GM12875 (cell line): ENCODE results near the gene RIBC2.
A peak's percentile ranks its signal among the peaks of the same experiment; 100 is the strongest.
"Not testable (repeated sequence)": the region's sequence is repeated elsewhere in the genome, so short reads cannot be mapped to it uniquely, and the experiment has no call there.

ENCODE experiments used
- H3K4me3 ChIP-seq: one replicate; pipeline ENCODE4 v1.5.1; 2011; ENCODE audit warnings: low read depth, low read length, control low read depth
- TF ChIP-seq, protein P1 (sequence below): IDR thresholded peaks from 2 replicates; pipeline ENCODE4 v1.5.1; 2011; ENCODE audit warnings: low read depth, mild to moderate bottlenecking, control low read depth, inconsistent platforms, low read length, moderate library complexity, borderline replicate concordance; ENCODE audit not compliant: insufficient read depth

RIBC2 gene

DNA sequence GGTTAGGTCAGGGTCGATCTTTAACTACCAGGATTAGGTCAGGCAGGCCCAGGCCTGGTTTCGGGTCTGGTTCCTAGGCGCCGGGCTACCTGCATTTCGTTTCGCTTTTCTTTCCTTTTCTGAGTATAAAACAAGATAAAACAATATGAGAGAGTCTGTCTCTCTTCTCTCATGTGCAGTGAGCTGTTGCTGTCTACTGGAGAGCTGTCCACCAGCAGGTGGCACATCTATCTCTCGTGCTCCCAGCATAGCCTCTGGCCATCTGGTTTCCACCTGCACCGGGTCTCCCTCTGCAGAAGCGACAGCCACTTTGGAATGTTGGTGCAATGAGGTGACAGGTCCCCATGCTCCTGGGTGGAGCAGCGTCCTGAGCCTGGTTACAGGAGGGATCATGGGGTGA, 27.6 kb downstream of the RIBC2 start:
- H3K4me3 ChIP-seq: no peak overlapping the region
- TF ChIP-seq, protein P1, sequence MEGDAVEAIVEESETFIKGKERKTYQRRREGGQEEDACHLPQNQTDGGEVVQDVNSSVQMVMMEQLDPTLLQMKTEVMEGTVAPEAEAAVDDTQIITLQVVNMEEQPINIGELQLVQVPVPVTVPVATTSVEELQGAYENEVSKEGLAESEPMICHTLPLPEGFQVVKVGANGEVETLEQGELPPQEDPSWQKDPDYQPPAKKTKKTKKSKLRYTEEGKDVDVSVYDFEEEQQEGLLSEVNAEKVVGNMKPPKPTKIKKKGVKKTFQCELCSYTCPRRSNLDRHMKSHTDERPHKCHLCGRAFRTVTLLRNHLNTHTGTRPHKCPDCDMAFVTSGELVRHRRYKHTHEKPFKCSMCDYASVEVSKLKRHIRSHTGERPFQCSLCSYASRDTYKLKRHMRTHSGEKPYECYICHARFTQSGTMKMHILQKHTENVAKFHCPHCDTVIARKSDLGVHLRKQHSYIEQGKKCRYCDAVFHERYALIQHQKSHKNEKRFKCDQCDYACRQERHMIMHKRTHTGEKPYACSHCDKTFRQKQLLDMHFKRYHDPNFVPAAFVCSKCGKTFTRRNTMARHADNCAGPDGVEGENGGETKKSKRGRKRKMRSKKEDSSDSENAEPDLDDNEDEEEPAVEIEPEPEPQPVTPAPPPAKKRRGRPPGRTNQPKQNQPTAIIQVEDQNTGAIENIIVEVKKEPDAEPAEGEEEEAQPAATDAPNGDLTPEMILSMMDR: peak; percentile 46; the same call in 1 of the 2 replicates

DNA sequence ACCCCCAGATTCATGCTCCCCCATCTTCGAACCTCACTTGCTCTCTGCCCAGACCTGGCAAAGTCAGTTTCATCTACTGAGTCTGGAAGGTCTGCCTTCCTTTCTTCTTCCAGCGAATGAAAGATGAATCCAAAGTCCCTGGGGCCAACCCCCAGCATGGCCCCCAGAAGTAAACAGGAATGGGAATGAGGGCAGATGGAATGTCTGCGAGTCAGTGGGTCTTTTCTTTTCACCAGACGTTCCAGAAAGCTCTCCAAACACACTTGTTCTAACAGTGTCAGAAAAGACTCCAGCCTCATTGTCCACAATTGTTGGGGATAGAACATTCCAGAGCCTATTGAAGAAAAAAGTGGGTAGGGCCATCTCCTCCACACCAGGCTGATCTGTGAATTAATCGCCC, 28.6 kb downstream of the RIBC2 start:
- TF ChIP-seq, protein P1: no peak
- no peak overlapping the region for H3K4me3 ChIP-seq

DNA sequence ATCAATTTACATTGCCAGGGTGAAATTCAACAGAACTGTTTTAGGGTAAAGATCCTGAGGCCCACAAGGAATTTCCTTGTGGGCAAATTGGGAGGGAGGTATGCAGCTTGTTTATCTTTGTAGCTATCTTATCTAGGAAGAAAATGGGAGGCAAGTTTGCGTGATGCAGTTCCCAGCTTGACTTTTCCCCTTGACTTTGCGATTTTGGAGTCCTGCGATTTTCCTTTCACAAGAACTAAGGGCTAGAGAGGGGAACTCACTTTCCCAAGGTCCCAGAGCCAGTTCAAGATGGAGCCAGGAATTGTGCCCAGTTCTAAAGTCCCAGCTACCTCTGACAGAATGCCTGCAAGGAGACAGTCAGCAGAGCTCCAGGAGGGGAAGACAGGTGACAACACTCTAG, 30.7 kb downstream of the RIBC2 start:
- TF ChIP-seq, protein P1: no peak

DNA sequence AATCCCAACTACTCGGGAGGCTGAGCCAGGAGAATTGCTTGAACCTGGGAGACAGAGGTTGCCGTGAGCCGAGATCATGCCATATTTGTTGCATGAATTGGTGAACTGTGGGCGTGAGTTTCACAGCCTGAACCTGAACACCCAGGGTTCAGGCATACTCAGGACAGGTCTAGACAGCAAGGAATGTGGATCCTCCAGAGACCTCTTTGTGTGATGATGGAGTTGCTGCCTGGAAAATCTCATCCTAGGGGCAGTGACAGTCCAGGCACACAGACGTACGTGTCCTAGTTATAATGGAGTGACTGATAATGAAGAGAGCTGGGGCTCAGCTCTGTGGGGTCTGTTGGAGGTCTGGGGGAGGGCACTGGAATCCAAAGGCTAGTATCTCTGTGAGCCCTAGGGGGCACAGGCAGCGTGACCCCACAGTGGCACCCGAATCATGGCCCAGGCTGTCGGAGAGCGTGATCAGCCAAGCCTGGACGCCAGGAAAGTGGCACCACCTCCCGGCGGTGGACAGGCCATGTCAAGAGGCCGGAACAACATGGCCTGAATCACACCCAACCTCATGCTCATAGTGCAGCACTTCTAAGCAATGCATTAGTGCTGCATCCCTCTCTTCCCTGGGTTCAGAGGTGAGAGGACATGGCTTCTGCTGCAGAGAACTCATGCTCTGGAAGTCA, 31.7 kb downstream of the RIBC2 start:
- no peak overlapping the region for H3K4me3 ChIP-seq
- TF ChIP-seq, protein P1: no peak

More for the DNA sequence above, 30.7 kb downstream of the RIBC2 start:
- no peak overlapping the region for H3K4me3 ChIP-seq

DNA sequence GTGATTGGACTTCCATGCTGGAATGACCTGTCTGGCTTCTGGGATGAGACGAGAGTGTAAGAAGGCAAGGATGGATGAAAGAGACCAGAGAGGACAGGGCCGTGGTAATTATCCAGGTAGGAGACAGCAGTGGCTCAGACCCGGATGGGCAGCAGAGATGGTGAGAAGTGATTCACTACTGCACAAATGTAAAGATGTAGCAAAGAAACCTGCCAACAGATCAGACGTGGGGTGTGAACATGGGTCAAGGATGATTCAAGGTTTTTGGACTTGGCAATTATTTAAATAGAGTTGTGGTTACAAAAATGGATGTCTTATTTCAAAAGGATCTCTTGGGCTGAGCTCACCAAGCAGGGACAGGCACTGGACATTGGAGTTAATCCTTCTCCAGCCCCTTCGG, 32.7 kb downstream of the RIBC2 start:
- TF ChIP-seq, protein P1: no peak
- no peak overlapping the region for H3K4me3 ChIP-seq

DNA sequence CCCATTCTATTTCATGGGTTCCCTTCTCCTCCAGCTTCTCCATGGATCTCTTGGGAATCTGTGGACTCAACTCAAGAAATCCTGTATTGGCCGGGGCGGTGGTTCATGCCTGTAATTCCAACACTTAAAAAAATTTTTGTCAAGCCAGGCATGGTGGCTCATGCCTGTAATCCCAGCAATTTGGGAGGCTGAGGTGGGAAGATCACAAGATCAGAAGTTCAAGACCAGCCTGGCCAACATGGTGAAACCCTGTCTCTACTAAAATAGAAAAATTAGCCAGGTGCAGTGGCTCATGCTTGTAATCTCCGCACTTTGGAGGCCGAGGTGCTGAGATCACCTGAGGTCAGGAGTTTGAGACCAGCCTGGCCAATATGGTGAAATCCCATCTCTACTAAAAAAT, 34.1 kb downstream of the RIBC2 start:
- H3K4me3 ChIP-seq: not testable (repeated sequence)

DNA sequence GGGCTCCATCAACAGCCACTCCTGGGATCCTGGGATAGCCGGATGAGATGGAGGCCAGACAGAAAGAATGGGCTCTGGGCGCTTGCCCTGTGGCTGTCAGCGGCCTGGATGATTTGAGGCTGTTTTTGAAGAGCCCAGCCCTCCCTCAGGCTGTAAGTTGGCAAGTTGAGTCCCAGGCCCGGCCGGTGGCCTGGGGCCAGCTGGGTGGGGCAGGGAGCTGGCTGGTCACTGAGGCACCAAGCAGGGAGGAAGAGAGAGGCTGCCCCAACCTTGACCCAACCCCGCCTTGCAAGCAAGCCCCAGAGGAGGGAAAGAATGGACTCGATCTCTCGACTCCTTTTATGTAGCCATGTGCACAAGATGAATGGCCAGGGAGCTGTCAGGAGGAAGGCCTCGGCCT, 34.9 kb downstream of the RIBC2 start:
- H3K4me3 ChIP-seq: no peak overlapping the region
- TF ChIP-seq, protein P1: no peak

DNA sequence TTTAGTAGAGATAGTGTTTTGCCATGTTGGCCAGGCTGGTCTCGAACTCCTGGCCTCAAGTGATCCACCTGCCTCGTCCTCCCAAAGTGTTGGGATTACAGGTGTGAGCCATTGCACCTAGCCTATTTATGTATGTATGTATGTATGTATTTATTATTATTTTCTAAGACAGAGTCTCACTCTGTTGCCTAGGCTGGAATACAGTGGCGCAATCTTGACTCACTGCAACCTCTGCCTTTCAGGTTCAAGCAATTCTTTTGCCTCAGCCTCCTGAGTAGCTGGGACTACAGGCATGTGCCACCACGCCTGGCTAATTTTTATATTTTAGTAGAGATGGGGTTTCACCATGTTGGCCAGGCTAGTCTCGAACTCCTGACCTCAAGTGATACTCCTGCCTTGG, 35.9 kb downstream of the RIBC2 start:
- H3K4me3 ChIP-seq: not testable (repeated sequence)
